NCI-H774 (cell line): ENCODE results near the gene DGLUCY.
"Not testable (repeated sequence)": the region's sequence is repeated elsewhere in the genome, so short reads cannot be mapped to it uniquely, and the experiment has no call there.

Experiments used
- DNase-seq: peaks from one replicate; lab custom pipeline; 2025; lab: John Stamatoyannopoulos, UW

DGLUCY gene

GRCh38 chr14:91234791-91235114, 120.9 kb downstream of the DGLUCY start:
- no peak for DNase-seq

- no peak for DNase-seq
Observed at GRCh38 chr14:91235841-91236240, 122.0 kb downstream of the DGLUCY start.

GRCh38 chr14:91237219-91237618, 123.3 kb downstream of the DGLUCY start:
- no peak for DNase-seq

GRCh38 chr14:91238085-91238484, 124.2 kb downstream of the DGLUCY start:
- DNase-seq: no peak

- no peak for DNase-seq
Observed at GRCh38 chr14:91238661-91239060, 124.8 kb downstream of the DGLUCY start.

GRCh38 chr14:91241863-91242262, 128.0 kb downstream of the DGLUCY start:
- DNase-seq: no peak

- no peak for DNase-seq
Observed at GRCh38 chr14:91242635-91243034, 128.8 kb downstream of the DGLUCY start.

GRCh38 chr14:91243074-91243471, 129.2 kb downstream of the DGLUCY start:
- DNase-seq: no peak

- DNase-seq: peak; percentile 32
Observed at GRCh38 chr14:91244501-91244901, 130.6 kb downstream of the DGLUCY start, which contains the start of gene GPR68. GPR68 (minus strand) TSS chr14:91244704; CDS start chr14:91235050, 9,654 bp downstream.

GRCh38 chr14:91245029-91245428, 131.2 kb downstream of the DGLUCY start:
- no peak for DNase-seq

- DNase-seq: not testable (repeated sequence)
Observed at GRCh38 chr14:91245616-91246015, 131.7 kb downstream of the DGLUCY start.

- peak; percentile 19 for DNase-seq
Observed at GRCh38 chr14:91246051-91246852, 132.4 kb downstream of the DGLUCY start.

GRCh38 chr14:91249841-91250616, 136.2 kb downstream of the DGLUCY start:
- peak; percentile 81 for DNase-seq

GRCh38 chr14:91250912-91251311, 137.0 kb downstream of the DGLUCY start:
- no peak for DNase-seq

- DNase-seq: peak; percentile 58
Observed at GRCh38 chr14:91252871-91253794, 139.3 kb downstream of the DGLUCY start.

GRCh38 chr14:91253795-91254323, 140.0 kb downstream of the DGLUCY start:
- no peak for DNase-seq

GRCh38 chr14:91254461-91254860, 140.6 kb downstream of the DGLUCY start:
- no peak for DNase-seq

- no peak for DNase-seq
Observed at GRCh38 chr14:91255026-91255695, 141.3 kb downstream of the DGLUCY start.

- DNase-seq: no peak
Observed at GRCh38 chr14:91256661-91257060, 142.8 kb downstream of the DGLUCY start.

- no peak for DNase-seq
Observed at GRCh38 chr14:91257328-91258010, 143.6 kb downstream of the DGLUCY start.
